Gastroesophageal sphincter (tissue), 4 donors: Measurements from ENCODE around the gene ALDH6A1. TPM values are rescaled to one million over a fixed set of nuclear protein-coding genes. Genes with fewer than 3 reads are reported as not detected.

Experiments
- ATAC-seq: fragments of 150-250 bp; one replicate; pipeline ENCODE4 v1.9.1; 2016; ENCODE audit warnings: mild to moderate bottlenecking, moderate library complexity
- H3K27ac ChIP-seq, 4 donors: fragments of 200-600 bp; sonication (generic) in 3 of 4; 1 replicate in 3 of 4; 2 replicates in 1 of 4; pipeline ENCODE4 v1.5.1; 2016 to 2019
- H3K27me3 ChIP-seq: fragments of 200-600 bp; sonication (generic); one replicate; pipeline ENCODE4 v1.5.1; 2019
- H3K36me3 ChIP-seq, 2 donors: fragments of 200-600 bp; sonication (generic); one replicate each; pipeline ENCODE4 v1.5.1; 2019; ENCODE audit warnings: control low read depth in 1 of 2
- H3K4me1 ChIP-seq, 3 donors: fragments of 200-600 bp; sonication (generic); 1 replicate in 2 of 3; 2 replicates in 1 of 3; pipeline ENCODE4 v1.5.1; 2016 to 2019; ENCODE audit warnings: control low read depth in 2 of 3
- H3K4me3 ChIP-seq, 2 donors: fragments of 200-600 bp; sonication (generic); one replicate each; pipeline ENCODE4 v1.5.1; 2019; ENCODE audit warnings: mild to moderate bottlenecking in 1 of 2, moderate library complexity in 1 of 2
- H3K9me3 ChIP-seq, 3 donors: fragments of 200-600 bp; sonication (generic); one replicate each; pipeline ENCODE4 v1.5.1; 2017 to 2019; ENCODE audit warnings: control low read depth in 2 of 3
- CTCF ChIP-seq, 4 experiments: fragments of 200-600 bp in 2 of 4; fragments of 450-650 bp in 2 of 4; sonication (generic) in 1 of 4; IDR thresholded peaks; one replicate each; pipeline ENCODE4 v1.5.1; 2017 to 2019; ENCODE audit warnings: antibody characterized with exemption in 4 of 4, mild to moderate bottlenecking in 2 of 4, moderate library complexity in 2 of 4
- EP300 ChIP-seq: sonication (generic); formaldehyde crosslinking; IDR thresholded peaks from one replicate; pipeline ENCODE4 v1.6.1; 2017; ENCODE audit warnings: antibody characterized with exemption, mild to moderate bottlenecking
- POLR2A ChIP-seq, 2 donors: fragments of 450-650 bp; IDR thresholded peaks; one replicate each; pipeline ENCODE4 v1.6.1; 2017; ENCODE audit warnings: antibody characterized with exemption in 2 of 2, mild to moderate bottlenecking in 2 of 2, moderate library complexity in 1 of 2
- POLR2AphosphoS5 ChIP-seq: sonication (generic); formaldehyde crosslinking; IDR thresholded peaks from one replicate; pipeline ENCODE4 v1.6.1; 2017; ENCODE audit warnings: antibody characterized with exemption
- WGBS, 2 donors: methylation state at CpG; one replicate each; pipeline ENCODE4 v1.1.5; 2018; ENCODE audit warnings: low coverage in 1 of 2; 5-methylcytosine and 5-hydroxymethylcytosine counted together
- total RNA-seq, 4 donors: library from RNA; depleted of rRNA; stranded (reverse); fragments of >200 nt; gene quantifications; one replicate each; pipeline ENCODE4 v1.1.0, GENCODE V29; 2016

The ALDH6A1 gene
- total RNA-seq, 4 donors from 2014 or later: 47.9 to 70.5 (median 61.3) TPM

GRCh38 chr14:74080820-74081460 is 3.3 kb downstream of the ALDH6A1 start:
- no peak for ATAC-seq
- no peak for TF ChIP-seq EP300
- no peak for TF ChIP-seq CTCF (IDR thresholded peaks at IDR 0.05)
- no peak for TF ChIP-seq POLR2AphosphoS5
- TF ChIP-seq POLR2A (IDR thresholded peaks at IDR 0.05): no peak
- WGBS, 2 donors: 62 to 74% methylated on average over 4 of the region's 4 CpGs
- Histone ChIP-seq H3K27me3 (no peaks in the 10 kb centered on the region), H3K36me3 (peaks cover 0 to 9% of the 10 kb centered on the region in 2 donors), H3K27ac (no peak overlapping the region), H3K4me3 (no peak overlapping the region), H3K9me3 (no peaks in the 10 kb centered on the region), H3K4me1 (peaks cover 0 to 34% (median 7%) of the 10 kb centered on the region in 3 donors)

GRCh38 chr14:74077401-74077800 is 6.9 kb downstream of the ALDH6A1 start:
- H3K27me3 ChIP-seq: no peaks in the 10 kb centered on the region
- no peak overlapping the region for H3K27ac ChIP-seq
- no peak for ATAC-seq
- H3K4me1 ChIP-seq: peaks cover 0 to 12% (median 0%) of the 10 kb centered on the region in 3 donors
- no peak overlapping the region for H3K4me3 ChIP-seq
- no peak for TF ChIP-seq POLR2AphosphoS5
- WGBS, 2 donors: 100% methylated on average over 1 of the region's 1 CpG; no CpG with 5 or more reads in 1 of the 2 donors
- peaks cover 0 to 31% of the 10 kb centered on the region in 2 donors for H3K36me3 ChIP-seq
- H3K9me3 ChIP-seq: no peaks in the 10 kb centered on the region

- peaks cover 0 to 100% of the 10 kb centered on the region in 2 donors for H3K36me3 ChIP-seq
- no peaks in the 10 kb centered on the region for H3K4me1 ChIP-seq
- WGBS, 2 donors: 69% methylated on average over 3 of the region's 3 CpGs
- peaks cover 0 to 2% (median 0%) of the 10 kb centered on the region in 3 donors for H3K9me3 ChIP-seq
- TF ChIP-seq POLR2AphosphoS5 (no peak), CTCF (IDR thresholded peaks at IDR 0.05) (no peak), EP300 (no peak), POLR2A (IDR thresholded peaks at IDR 0.05) (no peak)
- H3K4me3 ChIP-seq: no peak overlapping the region
- H3K27ac ChIP-seq: no peak overlapping the region
- ATAC-seq: no peak
- H3K27me3 ChIP-seq: no peaks in the 10 kb centered on the region
Observed at GRCh38 chr14:74065746-74066575, 18.3 kb downstream of the ALDH6A1 start.

- no peaks in the 10 kb centered on the region for H3K4me1 ChIP-seq
- no peak overlapping the region for H3K4me3 ChIP-seq
- 74 to 77% methylated on average over 3 of the region's 3 CpGs for WGBS, 2 donors
- TF ChIP-seq EP300 (no peak), POLR2AphosphoS5 (no peak), CTCF (IDR thresholded peaks at IDR 0.05) (no peak), POLR2A (IDR thresholded peaks at IDR 0.05) (no peak)
- H3K9me3 ChIP-seq: peaks cover 0 to 2% (median 0%) of the 10 kb centered on the region in 3 donors
- no peak for ATAC-seq
- H3K27me3 ChIP-seq: no peaks in the 10 kb centered on the region
- H3K36me3 ChIP-seq: peaks cover 0 to 100% of the 10 kb centered on the region in 2 donors
- no peak overlapping the region for H3K27ac ChIP-seq
Observed at GRCh38 chr14:74064883-74065282, 19.4 kb downstream of the ALDH6A1 start.

- Histone ChIP-seq H3K27me3 (no peaks in the 10 kb centered on the region), H3K9me3 (peaks cover 0 to 2% (median 0%) of the 10 kb centered on the region in 3 donors), H3K4me1 (no peaks in the 10 kb centered on the region), H3K27ac (no peak overlapping the region), H3K36me3 (peaks cover 0 to 100% of the 10 kb centered on the region in 2 donors), H3K4me3 (no peak overlapping the region)
- ATAC-seq: no peak
- no peak for TF ChIP-seq POLR2AphosphoS5
- TF ChIP-seq EP300: no peak
- TF ChIP-seq POLR2A (IDR thresholded peaks at IDR 0.05): no peak
- TF ChIP-seq CTCF (IDR thresholded peaks at IDR 0.05): no peak
Observed at GRCh38 chr14:74064426-74064825, 19.8 kb downstream of the ALDH6A1 start.
